Right ventricle myocardium inferior (tissue), 1 donor: ENCODE measurements around the gene GPHN. TPM values are rescaled to one million over a fixed set of nuclear protein-coding genes. Genes with fewer than 3 reads are reported as not detected.

Experiments
- ATAC-seq: fragments of 200-7000 bp; cut with Tn5 transposase; one replicate; pipeline ENCODE4 v1.9.1; 2020; ENCODE audit warnings: mild to moderate bottlenecking, moderate library complexity
- DNase-seq: peaks from one replicate; pipeline ENCODE4 v3.0.0; 2021; ENCODE audit errors: missing footprints
- intact Hi-C: fragments of 100-400 bp; cut with DNase I; formaldehyde crosslinking; loops from one replicate; pipeline ENCODE4 v1.11.0; 2022
- total RNA-seq: library from RNA; stranded (reverse); fragmentation: NEBNext Ultra II Directional; extraction: Animal tissue kit (Norgen Biotek cat#: 25700); gene quantifications from one replicate; pipeline ENCODE4 v1.2.1, GENCODE V29; 2021
- donor health status: DM: no; HTN: yes; CAD: no; lungs with severe emphysema.

The GPHN gene
- total RNA-seq, 1 donor from 2014 or later, result 23.5 TPM

- intact Hi-C loops, result no loop called here
- no peak for ATAC-seq
These were observed 457.9 kb downstream of the GPHN start for GRCh38 chr14:66965831-66966230.

GRCh38 chr14:66972469-66972868, 464.5 kb downstream of the GPHN start:
- intact Hi-C loops, result no loop called here
- DNase-seq (no peak), ATAC-seq (no peak)

More at GRCh38 chr14:66965831-66966230, 457.9 kb downstream of the GPHN start:
- DNase-seq, result no peak

GRCh38 chr14:66974397-66975025, 466.6 kb downstream of the GPHN start:
- ATAC-seq (no peak), DNase-seq (no peak)
- intact Hi-C loops, result no loop called here

GRCh38 chr14:66975251-66975650, 467.3 kb downstream of the GPHN start:
- intact Hi-C loops, result no loop called here
- no peak for DNase-seq
- no peak for ATAC-seq

- intact Hi-C loops, result no loop called here
- no peak for DNase-seq
- no peak for ATAC-seq
These were observed 471.4 kb downstream of the GPHN start for GRCh38 chr14:66979101-66979974.

GRCh38 chr14:66982247-66982646, 474.3 kb downstream of the GPHN start:
- DNase-seq (no peak), ATAC-seq (no peak)
- intact Hi-C loops, result no loop called here

- intact Hi-C loops, result no loop called here
- ATAC-seq (no peak), DNase-seq (no peak)
These were observed 484.8 kb downstream of the GPHN start for GRCh38 chr14:66992776-66993175.

- intact Hi-C loops, result no loop called here
- DNase-seq, result no peak
- ATAC-seq, result no peak
These were observed 485.6 kb downstream of the GPHN start for GRCh38 chr14:66993512-66993911.

- DNase-seq, result no peak
- intact Hi-C loops, result no loop called here
- no peak for ATAC-seq
These were observed 490.1 kb downstream of the GPHN start for GRCh38 chr14:66998013-66998412.

GRCh38 chr14:66999978-67000377, 492.0 kb downstream of the GPHN start:
- intact Hi-C loops, result no loop called here
- no peak for ATAC-seq

GRCh38 chr14:67002994-67003753, 495.2 kb downstream of the GPHN start:
- intact Hi-C loops, result no loop called here
- ATAC-seq (no peak), DNase-seq (no peak)

More at GRCh38 chr14:66999978-67000377, 492.0 kb downstream of the GPHN start:
- DNase-seq, result no peak

- no peak for ATAC-seq
- intact Hi-C loops, result no loop called here
- no peak for DNase-seq
These were observed 496.6 kb downstream of the GPHN start for GRCh38 chr14:67004521-67004920.

- ATAC-seq, result no peak
These were observed 502.7 kb downstream of the GPHN start for GRCh38 chr14:67010602-67011001.

GRCh38 chr14:67016856-67017255, 508.9 kb downstream of the GPHN start:
- ATAC-seq, result no peak
- intact Hi-C loops, result no loop called here
- no peak for DNase-seq

More at GRCh38 chr14:67010602-67011001, 502.7 kb downstream of the GPHN start:
- intact Hi-C loops, result no loop called here
- no peak for DNase-seq

GRCh38 chr14:67018720-67019119, 510.8 kb downstream of the GPHN start:
- ATAC-seq, result no peak
- intact Hi-C loops, result no loop called here
- no peak for DNase-seq

- ATAC-seq (no peak), DNase-seq (no peak)
- intact Hi-C loops, result no loop called here
These were observed 511.8 kb downstream of the GPHN start for GRCh38 chr14:67019796-67020195.

GRCh38 chr14:67031920-67032774, 524.2 kb downstream of the GPHN start:
- intact Hi-C loops, result no loop called here
- ATAC-seq, result no peak

GRCh38 chr14:67045440-67045839, 537.5 kb downstream of the GPHN start:
- intact Hi-C loops, result no loop called here
- DNase-seq (no peak), ATAC-seq (no peak)

More at GRCh38 chr14:67031920-67032774, 524.2 kb downstream of the GPHN start:
- no peak for DNase-seq

- no peak for ATAC-seq
- intact Hi-C loops, result no loop called here
- no peak for DNase-seq
These were observed 542.9 kb downstream of the GPHN start for GRCh38 chr14:67050896-67051295.
